Measurements from ENCODE around the gene TMEM271. TPM values are rescaled to one million over a fixed set of nuclear protein-coding genes. Genes with fewer than 3 reads are reported as not detected.

The TMEM271 gene
- total and polyA plus RNA-seq, 10 of the 15 experiments (the other 5 are each of a cell fraction or from before 2014, with no cell fraction given), result not detected

DNA sequence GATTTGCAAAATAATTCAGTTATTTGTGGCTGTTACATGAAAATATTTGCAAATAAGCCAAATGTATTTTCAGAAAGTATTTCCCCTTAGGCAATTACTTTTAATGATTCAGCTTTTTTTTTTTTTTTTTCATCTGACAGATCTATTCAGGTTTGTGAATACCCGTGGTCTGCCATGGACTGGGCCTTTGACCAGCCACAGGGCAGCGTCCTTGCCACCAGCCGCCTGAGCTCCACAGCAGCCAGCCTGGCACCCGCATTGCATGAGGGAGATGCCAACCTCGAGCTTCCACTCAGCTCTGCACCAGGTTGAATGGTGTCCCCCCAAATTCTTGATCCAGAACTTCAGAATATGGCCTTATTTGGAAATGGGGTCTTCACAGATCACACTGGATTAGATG is 14.7 kb downstream of the TMEM271 start:
- H3K9me3 ChIP-seq (replicated peaks; ENCODE audit: control insufficient read depth, insufficient read depth, low read length), result no peaks in the 10 kb centered on the region; the same call in 1 of the 3 replicates
- ATAC-seq (no peak), DNase-seq (ENCODE audit: low read depth, low spot score) (no peak), FAIRE-seq (no peak)
- no peaks in the 10 kb centered on the region for H3K27me3 ChIP-seq (replicated peaks in 1 of 2; ENCODE audit: control insufficient read depth in 2 of 2, insufficient read depth in 2 of 2, low read length in 1 of 2)
- H3K4me3 ChIP-seq, result no peak overlapping the region
- in situ Hi-C loops (cut with MboI), result no loop called here
- ChIA-PET CTCF (no interaction called here), RAD21 (ENCODE audit: unreplicated experiment) (no interaction called here), POLR2A (no interaction called here), SMC1A (ENCODE audit: uncharacterized antibody, unreplicated experiment) (no interaction called here)
- no TSS peak for BruUV-seq (replicated peaks)
- intact Hi-C loops (cut with micrococcal nuclease; ENCODE audit: unreplicated experiment), result no loop called here
- H3K4me1 ChIP-seq (ENCODE audit: control insufficient read depth, insufficient read depth, low read length), result no peaks in the 10 kb centered on the region
- no peak overlapping the region for H3K9ac ChIP-seq (ENCODE audit: control insufficient read depth, insufficient read depth, low read length)
- no peak overlapping the region for H3K27ac ChIP-seq (ENCODE audit: control insufficient read depth, insufficient read depth)
- 33% methylated on average over 5 of the region's 5 CpGs for WGBS (ENCODE audit: insufficient coverage, insufficient replicate concordance, low lambda C conversion rate, missing lambda C conversion rate)
- no peaks in the 10 kb centered on the region for H3K79me2 ChIP-seq (ENCODE audit: control insufficient read depth, insufficient read depth, low read length)
- H3K4me2 ChIP-seq (ENCODE audit: control insufficient read depth, insufficient read depth), result no peak overlapping the region
- H4K20me1 ChIP-seq (ENCODE audit: control insufficient read depth, insufficient read depth), result no peaks in the 10 kb centered on the region
- H2AFZ ChIP-seq (ENCODE audit: control insufficient read depth, low read depth, low read length), result no peak overlapping the region
- H3K36me3 ChIP-seq (ENCODE audit: control insufficient read depth in 2 of 2, insufficient read depth in 2 of 2, low read length in 1 of 2), result no peaks in the 10 kb centered on the region
- TF ChIP-seq MYB (IDR thresholded peaks at IDR 0.05; ENCODE audit: borderline replicate concordance, low read depth, low read length) (no peak), TARDBP (IDR thresholded peaks at IDR 0.05; ENCODE audit: borderline replicate concordance) (no peak), EGR1 (IDR thresholded peaks at IDR 0.05; ENCODE audit: borderline replicate concordance in 1 of 2, low read depth in 2 of 2, low read length in 2 of 2) (no peak), KLF5 (IDR thresholded peaks at IDR 0.05; ENCODE audit: partially characterized antibody) (no peak)

DNA sequence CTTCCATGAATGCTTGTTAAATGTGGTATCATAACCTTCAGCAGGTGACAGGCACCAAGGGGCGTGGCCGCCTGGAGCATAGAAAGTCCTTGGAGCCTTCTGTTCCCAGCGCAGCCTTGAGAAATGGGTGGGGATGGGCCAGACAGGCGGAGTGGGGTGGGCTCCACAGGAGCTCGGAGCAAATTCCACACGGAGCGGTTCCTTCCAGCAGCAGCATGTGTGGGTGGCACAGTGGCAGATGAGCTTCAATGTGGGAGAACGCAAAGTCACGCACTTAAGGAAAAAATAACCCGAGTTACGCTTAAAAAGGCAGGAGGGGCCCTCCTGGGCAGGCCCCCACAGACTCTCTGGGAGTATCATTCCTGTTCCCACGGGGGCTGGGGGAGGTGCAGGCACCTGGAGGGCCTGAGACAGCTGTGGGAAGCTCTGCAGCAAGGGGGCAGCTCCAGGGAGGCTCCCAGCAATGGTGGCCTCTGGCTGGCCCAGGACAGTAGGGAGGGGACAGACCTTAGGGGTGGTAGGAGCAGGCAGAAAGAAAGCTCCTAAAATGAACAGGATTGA is 15.3 kb downstream of the TMEM271 start:
- no TSS peak for BruUV-seq (replicated peaks)
- no peak overlapping the region for H3K9ac ChIP-seq (ENCODE audit: control insufficient read depth, insufficient read depth, low read length)
- no peak for ATAC-seq

More for the DNA sequence above, 15.3 kb downstream of the TMEM271 start:
- no peak for TF ChIP-seq DPF2 (IDR thresholded peaks at IDR 0.05)
- TF ChIP-seq SMC3 (IDR thresholded peaks at IDR 0.05; ENCODE audit: borderline replicate concordance, low read length), result no peak
- no peak for TF ChIP-seq ZNF217 (IDR thresholded peaks at IDR 0.05)
- no peak for TF ChIP-seq ZNF622 (IDR thresholded peaks at IDR 0.05)
- TF ChIP-seq SMARCA5 (IDR thresholded peaks at IDR 0.05), result no peak
- no peak for TF ChIP-seq ESRRA (IDR thresholded peaks at IDR 0.05; ENCODE audit: low read length)
- no peak for TF ChIP-seq ASH2L (IDR thresholded peaks at IDR 0.05; ENCODE audit: borderline replicate concordance, low read depth)
- TF ChIP-seq PAX8 (IDR thresholded peaks at IDR 0.05), result no peak
- TF ChIP-seq, protein P1, sequence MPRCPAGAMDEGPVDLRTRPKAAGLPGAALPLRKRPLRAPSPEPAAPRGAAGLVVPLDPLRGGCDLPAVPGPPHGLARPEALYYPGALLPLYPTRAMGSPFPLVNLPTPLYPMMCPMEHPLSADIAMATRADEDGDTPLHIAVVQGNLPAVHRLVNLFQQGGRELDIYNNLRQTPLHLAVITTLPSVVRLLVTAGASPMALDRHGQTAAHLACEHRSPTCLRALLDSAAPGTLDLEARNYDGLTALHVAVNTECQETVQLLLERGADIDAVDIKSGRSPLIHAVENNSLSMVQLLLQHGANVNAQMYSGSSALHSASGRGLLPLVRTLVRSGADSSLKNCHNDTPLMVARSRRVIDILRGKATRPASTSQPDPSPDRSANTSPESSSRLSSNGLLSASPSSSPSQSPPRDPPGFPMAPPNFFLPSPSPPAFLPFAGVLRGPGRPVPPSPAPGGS (IDR thresholded peaks at IDR 0.05; ENCODE audit: borderline replicate concordance, insufficient read depth, low read depth, low read length, poor library complexity, severe bottlenecking), result no peak
- TF ChIP-seq POU2F2 (IDR thresholded peaks at IDR 0.05; ENCODE audit: borderline replicate concordance, low read depth, low read length), result no peak
- TF ChIP-seq MTA3 (IDR thresholded peaks at IDR 0.05; ENCODE audit: borderline replicate concordance, low read length), result no peak
- TF ChIP-seq CREM (IDR thresholded peaks at IDR 0.05; ENCODE audit: low read depth), result no peak
- TF ChIP-seq, protein P2, sequence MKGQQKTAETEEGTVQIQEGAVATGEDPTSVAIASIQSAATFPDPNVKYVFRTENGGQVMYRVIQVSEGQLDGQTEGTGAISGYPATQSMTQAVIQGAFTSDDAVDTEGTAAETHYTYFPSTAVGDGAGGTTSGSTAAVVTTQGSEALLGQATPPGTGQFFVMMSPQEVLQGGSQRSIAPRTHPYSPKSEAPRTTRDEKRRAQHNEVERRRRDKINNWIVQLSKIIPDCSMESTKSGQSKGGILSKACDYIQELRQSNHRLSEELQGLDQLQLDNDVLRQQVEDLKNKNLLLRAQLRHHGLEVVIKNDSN (IDR thresholded peaks at IDR 0.05; ENCODE audit: borderline replicate concordance, extremely low read length, insufficient read depth, low read depth, low read length), result no peak
- TF ChIP-seq RELA (IDR thresholded peaks at IDR 0.05; ENCODE audit: borderline replicate concordance, partially characterized antibody), result no peak
- H3K27ac ChIP-seq (ENCODE audit: control insufficient read depth, insufficient read depth), result no peak overlapping the region
- H3K9me3 ChIP-seq (replicated peaks; ENCODE audit: control insufficient read depth, insufficient read depth, low read length), result peaks cover 3% of the 10 kb centered on the region; the same call in 2 of the 3 replicates
- no peaks in the 10 kb centered on the region for H3K79me2 ChIP-seq (ENCODE audit: control insufficient read depth, insufficient read depth, low read length)
- no peaks in the 10 kb centered on the region for H4K20me1 ChIP-seq (ENCODE audit: control insufficient read depth, insufficient read depth)
- no peaks in the 10 kb centered on the region for H3K27me3 ChIP-seq (replicated peaks in 1 of 2; ENCODE audit: control insufficient read depth in 2 of 2, insufficient read depth in 2 of 2, low read length in 1 of 2)
- ChIA-PET SMC1A (ENCODE audit: uncharacterized antibody, unreplicated experiment) (no interaction called here), RAD21 (ENCODE audit: unreplicated experiment) (no interaction called here), CTCF (no interaction called here), POLR2A (no interaction called here)
- no peaks in the 10 kb centered on the region for H3K4me1 ChIP-seq (ENCODE audit: control insufficient read depth, insufficient read depth, low read length)
- no peak for FAIRE-seq
- in situ Hi-C loops (cut with MboI) (no loop called here), intact Hi-C loops (cut with micrococcal nuclease; ENCODE audit: unreplicated experiment) (no loop called here)
- H3K4me3 ChIP-seq, result no peak overlapping the region
- no peaks in the 10 kb centered on the region for H3K36me3 ChIP-seq (ENCODE audit: control insufficient read depth in 2 of 2, insufficient read depth in 2 of 2, low read length in 1 of 2)
- H3K4me2 ChIP-seq (ENCODE audit: control insufficient read depth, insufficient read depth), result no peak overlapping the region
- 40% methylated on average over 12 of the region's 12 CpGs for WGBS (ENCODE audit: insufficient coverage, insufficient replicate concordance, low lambda C conversion rate, missing lambda C conversion rate)
- no peak for DNase-seq (ENCODE audit: low read depth, low spot score)
- no peak overlapping the region for H2AFZ ChIP-seq (ENCODE audit: control insufficient read depth, low read depth, low read length)
